ENCODE results near the gene GNAI3. TPM values are rescaled to one million over a fixed set of nuclear protein-coding genes. Genes with fewer than 3 reads are reported as not detected.

The GNAI3 gene
- total RNA-seq, 1 donor from 2014 or later = 21.7 TPM

GRCh38 chr1:109598655-109599054, 50.2 kb downstream of the GNAI3 start:
- no peak for DNase-seq

- no peak for DNase-seq
These were observed 54.8 kb downstream of the GNAI3 start for GRCh38 chr1:109603229-109603628.

GRCh38 chr1:109605381-109605780, 57.0 kb downstream of the GNAI3 start:
- DNase-seq = no peak

DNA sequence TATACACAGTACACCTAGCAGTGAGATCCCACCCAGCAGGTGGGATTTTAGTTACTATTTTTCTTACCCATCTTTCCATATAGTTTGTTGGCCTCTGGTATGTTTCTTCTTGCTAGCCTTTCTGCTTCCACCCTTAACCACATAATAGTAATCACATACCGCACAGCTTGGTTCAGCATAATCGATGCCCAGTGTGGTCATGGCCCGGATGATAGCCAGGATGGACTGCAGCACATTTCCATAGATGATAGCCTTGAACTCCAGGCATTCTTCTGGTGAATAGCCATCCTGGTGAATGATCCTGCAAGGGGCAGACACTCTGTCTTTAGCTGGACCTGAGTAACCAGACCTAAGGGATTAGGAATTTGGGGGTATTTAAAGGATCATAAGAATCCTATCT, 61.5 kb downstream of the GNAI3 start:
- DNase-seq = no peak

GRCh38 chr1:109610609-109611307, 62.3 kb downstream of the GNAI3 start:
- DNase-seq = no peak

DNA sequence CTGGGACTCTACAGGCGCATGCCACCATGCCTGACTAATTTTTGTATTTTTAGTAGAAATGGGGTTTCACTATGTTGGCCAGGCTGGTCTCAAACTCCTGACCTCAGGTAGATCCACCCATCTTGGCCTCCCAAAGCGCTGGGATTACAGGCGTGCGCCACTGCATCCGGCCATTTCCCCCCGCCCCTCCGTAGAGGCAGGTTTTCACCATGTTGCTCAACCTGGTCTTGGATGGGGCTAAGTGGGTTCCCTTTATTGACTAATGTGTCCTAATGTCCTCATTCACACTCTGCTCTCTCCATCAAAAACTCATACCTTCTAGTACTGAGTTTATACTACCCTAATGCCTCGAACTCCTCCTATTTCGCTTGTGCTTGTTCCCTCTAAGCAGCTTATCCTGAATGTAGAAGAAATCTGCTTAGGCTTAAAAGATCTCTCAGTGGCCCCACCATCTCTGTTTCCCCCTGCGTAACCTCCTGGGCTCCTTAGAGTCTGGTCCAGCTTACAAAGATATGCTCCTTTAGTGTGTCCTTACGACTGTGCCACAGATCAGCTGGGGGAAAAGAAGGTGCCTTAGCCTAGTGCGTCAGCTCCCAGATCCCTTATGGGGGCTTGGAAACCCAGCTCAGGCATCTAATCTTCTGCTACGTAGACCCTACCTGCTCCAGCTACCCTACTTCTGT, 63.0 kb downstream of the GNAI3 start:
- no peak for DNase-seq

DNA sequence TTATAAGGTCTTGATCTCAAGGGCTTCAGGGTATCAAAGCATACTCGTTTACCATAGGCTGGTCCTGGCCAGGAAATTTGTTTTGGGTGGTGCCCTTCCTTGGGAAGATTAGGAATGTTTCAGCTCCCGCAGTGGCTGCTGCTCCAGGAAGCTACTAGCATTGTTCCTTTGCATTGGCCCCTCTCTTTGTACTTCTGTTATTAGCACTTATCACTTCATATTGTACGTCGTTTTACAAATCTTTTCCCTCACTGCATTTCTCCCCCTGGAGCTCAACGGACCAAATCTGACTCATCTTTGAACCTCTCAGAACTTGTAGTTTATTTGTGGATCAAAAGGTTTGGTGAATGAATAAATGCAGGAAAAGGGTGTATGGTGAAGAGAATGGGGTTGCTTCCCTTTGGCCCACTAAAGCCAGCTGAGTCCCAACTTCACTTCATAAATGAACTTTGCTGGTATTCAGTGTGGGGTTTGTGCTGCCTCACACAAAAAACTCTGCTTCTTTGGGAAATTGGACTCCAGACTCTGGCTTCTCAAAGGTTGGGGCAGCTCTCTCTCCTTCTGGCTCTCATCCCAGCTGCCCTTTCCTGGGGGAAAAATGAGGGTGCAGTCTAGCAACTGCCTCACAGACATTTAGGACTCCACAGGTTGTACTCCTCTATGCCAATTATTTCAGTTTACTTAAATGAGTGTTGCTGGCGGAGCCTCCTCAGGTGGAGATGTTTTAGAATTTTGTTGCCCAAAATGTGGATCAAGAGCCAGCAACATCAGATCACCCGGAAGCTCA, 65.1 kb downstream of the GNAI3 start:
- no peak for DNase-seq

DNA sequence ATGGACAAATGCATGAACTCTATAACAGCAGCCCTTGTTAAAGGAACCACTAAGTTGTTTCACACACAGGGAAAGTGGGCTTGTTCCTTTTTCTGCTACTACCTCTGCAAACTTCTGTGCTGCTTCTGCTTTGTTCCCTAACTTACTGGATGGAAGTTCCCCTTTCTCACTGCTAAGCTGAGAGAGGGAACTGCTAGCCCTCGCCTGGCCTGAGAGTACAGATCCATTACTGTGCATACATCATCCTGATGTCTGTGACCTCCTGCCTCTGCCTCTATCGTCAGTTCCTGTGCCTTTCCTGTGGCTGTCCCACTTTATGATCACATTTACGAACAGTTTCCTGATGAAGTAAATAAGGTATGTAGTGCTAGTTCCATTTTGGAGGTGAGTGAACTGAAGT, 67.5 kb downstream of the GNAI3 start:
- DNase-seq = no peak

DNA sequence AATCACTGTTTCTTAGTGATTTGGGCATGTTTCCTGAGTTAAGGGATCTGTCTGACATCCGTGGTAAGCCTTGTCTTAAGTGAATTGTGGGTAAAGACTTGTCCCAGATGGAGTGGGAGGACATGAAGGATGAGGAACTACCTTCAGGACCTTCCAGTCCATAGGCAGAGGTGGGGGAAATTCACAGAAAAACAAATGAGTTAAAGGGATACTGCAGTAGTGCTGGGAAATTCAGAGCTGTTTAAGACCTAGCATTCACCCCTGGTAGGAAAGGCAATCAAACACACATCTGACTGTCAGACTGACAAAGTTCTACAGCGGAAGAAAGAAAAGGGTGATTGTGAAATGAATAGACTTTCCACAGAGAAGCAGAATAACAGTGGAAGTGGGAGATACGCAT, 68.0 kb downstream of the GNAI3 start:
- DNase-seq = no peak

DNA sequence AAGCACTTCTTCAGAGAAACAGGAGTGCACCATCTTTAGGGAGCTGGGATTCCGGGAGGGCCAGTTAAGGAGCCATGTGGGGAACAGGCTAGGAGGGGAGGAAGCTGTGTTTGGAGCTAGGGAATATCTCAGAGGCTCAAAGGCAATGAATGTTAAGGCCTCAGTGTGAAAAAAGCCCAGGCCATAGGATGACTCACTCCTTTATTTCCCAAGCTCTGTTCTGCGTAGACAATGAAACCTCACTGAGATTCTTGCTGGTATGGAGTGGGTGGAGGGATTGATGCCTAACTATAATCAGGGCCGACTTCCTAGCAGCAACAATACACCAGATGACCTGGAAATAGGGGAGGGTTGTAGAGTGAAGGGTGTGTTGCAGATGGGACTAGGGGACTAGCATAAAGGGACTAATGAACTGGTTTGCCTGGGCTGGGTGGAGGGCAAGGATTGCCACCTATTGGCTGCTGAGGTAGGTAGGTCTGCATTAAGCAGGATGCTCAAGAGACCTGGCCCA, 68.9 kb downstream of the GNAI3 start:
- no peak for DNase-seq

- no peak for DNase-seq
These were observed 70.5 kb downstream of the GNAI3 start for GRCh38 chr1:109618661-109619575.

- DNase-seq = no peak
These were observed 71.4 kb downstream of the GNAI3 start, which contains the start of the genes AMPD2 and GNAT2 for GRCh38 chr1:109619576-109620400. Gene AMPD2 (plus strand): TSS chr1:109619837. CDS start chr1:109621176, 1,339 bp downstream. Gene GNAT2 (minus strand): TSS chr1:109619616. CDS start chr1:109612870, 6,746 bp downstream.

DNA sequence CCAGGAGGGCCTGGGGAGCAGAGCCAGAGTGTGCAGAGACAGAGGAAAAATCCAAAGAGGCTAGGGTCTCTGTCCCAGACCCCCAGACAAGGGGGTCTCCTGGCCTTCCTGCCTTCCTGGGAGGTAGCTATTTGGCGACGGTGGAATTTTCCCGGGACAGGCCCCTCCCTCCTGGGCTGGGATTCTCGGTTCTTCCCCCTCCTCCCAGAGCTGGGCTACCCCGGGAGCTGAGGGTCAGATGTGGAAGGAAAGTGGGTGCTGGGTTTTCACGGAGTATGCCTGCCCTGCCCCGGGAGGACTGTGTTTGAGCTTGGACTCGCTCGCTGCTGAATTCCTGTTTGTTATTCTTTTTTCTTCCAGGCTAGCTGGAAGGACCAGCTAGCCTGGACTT, 72.0 kb downstream of the GNAI3 start:
- DNase-seq = no peak

DNA sequence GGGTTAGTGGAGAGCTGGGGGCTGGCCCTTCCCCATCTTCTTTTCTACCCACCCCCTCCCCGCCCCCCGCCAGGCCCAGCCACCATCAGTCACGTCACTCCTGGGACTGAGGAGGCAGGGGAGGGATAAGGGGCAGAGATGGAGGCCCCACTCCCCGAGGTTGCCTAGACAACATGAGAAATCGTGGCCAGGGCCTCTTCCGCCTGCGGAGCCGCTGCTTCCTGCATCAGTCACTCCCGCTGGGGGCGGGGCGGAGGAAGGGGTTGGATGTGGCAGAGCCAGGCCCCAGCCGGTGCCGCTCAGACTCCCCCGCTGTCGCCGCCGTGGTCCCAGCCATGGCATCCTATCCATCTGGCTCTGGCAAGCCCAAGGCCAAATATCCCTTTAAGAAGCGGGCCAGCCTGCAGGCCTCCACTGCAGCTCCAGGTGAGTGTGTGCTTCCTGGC, 72.4 kb downstream of the GNAI3 start:
- DNase-seq = peak; percentile 88

- no peak for DNase-seq
These were observed 73.1 kb downstream of the GNAI3 start for GRCh38 chr1:109621379-109622136.

- DNase-seq = no peak
These were observed 73.9 kb downstream of the GNAI3 start for GRCh38 chr1:109622137-109622892.

- no peak for DNase-seq
These were observed 74.5 kb downstream of the GNAI3 start for GRCh38 chr1:109622895-109623294.

- DNase-seq = no peak
These were observed 75.3 kb downstream of the GNAI3 start for GRCh38 chr1:109623601-109624161.

Data from occipital lobe (tissue), 2 donors.